H54 (cell line): ENCODE measurements around the gene ZSCAN9.

Source experiments
- DNase-seq: peaks from one replicate; pipeline ENCODE4 v3.0.0; 2011; ENCODE audit warnings: low spot score, mixed read lengths; ENCODE audit not compliant: insufficient read length
- FAIRE-seq: peaks from 3 replicates; lab custom pipeline; 2011; peaks lifted over from hg19 to GRCh38; lab: Jason Lieb, UNC
- POLR2A ChIP-seq: IDR thresholded peaks from 2 replicates; pipeline ENCODE4 v1.6.1; 2011; ENCODE audit warnings: low read depth, mild to moderate bottlenecking, low read length

Gene ZSCAN9

DNA sequence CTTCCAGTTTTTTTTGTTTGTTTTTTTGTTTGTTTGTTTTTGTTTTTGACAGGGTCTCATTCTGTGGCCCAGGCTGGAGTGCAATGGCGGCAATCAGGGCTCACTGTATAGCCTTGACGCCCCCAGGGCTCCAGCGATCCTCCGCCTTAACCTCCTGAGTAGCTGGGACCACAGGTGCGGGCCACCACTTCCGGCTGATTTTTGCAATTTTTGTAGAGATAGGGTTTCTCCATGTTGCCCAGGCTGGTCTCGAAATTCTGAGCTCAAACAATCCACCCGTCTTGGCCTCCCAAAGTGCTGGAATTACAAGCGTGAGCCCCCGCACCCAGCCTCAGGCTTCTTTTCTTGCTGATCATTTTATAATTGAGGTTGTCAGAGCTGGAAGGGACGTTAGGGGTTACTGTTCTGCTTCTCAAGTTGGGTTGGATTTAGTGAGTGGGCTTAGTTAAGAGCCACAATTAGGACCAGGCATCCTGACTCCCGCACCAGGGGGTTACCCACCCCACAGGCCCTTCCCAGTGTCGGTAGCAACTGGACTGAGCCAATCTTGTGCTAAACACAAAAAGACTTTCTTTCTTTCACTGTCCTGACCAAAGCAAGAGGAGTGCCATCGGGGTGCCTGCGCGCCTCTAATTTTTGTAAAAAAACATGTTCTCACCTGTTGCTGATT lies 13.1 kb upstream of the ZSCAN9 start:
- no peak for TF ChIP-seq POLR2A
- FAIRE-seq, result no peak
- DNase-seq, result no peak

DNA sequence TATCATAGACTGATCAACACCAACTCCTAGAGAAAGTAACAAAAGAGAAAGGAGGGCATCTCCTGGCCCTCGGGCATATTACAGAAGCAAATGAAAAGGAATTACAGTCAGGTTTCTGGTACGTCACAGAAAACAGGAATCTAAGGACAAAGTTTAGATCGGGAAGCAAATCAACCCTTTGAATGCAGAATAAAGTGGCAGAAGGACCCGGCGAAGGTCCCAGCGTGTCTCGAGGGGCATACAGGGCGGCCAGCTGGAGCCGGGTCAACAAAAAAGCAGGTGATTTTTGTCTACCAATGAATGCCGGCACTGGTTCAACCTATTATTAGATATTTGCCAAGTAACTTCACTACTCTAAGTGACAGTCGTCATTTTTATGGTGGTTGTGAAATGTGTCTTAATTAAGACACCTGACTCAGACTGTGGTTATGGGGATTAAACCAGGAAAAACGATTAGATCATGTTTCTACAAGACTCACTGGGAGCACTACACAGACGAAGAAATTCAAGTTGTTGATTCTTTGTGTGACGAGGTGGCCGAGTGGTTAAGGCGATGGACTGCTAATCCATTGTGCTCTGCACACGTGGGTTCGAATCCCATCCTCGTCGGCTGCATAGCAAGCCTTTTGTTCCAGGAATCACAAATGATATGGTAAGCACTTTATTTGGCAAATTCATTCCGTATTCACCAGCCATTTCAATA lies 12.4 kb upstream of the ZSCAN9 start:
- peak; percentile 82 for FAIRE-seq
- TF ChIP-seq POLR2A, result no peak
- peak; percentile 55 for DNase-seq

DNA sequence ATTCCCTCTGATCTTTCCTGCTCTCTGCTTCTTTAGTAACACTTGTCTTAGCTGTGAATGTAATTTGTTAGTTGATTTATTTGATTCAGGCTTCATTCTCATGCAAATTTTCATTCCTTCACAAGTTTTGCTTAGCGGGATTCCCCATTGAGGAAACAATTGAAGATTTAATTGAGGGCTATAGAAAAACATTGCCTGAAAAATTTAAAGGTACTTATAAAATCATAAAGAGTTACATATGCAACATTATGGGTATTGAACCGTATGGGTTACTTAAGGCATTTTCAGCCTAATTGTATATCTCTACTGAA lies 11.9 kb upstream of the ZSCAN9 start:
- TF ChIP-seq POLR2A, result no peak
- no peak for FAIRE-seq
- DNase-seq, result no peak

DNA sequence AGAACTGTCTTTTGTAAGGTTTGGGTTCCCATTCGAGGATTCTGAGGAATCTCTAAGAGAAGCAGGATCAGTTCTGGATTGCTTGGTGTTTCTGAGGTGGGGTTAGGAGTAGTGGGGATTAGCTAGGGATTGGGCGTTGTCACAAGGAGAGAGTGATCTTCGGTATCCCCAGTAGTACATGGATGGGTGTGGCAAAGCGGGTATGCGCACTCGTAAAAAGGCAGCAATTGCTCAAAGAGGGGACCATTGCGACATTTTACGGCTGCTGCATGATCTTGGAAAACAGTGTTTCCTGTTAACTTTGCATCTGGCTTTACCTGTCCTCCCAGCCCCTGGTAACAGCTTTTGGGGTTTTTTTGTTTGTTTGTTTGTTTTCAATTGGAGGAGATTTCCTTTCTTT lies 9.7 kb upstream of the ZSCAN9 start:
- DNase-seq, result no peak
- no peak for TF ChIP-seq POLR2A
- no peak for FAIRE-seq

DNA sequence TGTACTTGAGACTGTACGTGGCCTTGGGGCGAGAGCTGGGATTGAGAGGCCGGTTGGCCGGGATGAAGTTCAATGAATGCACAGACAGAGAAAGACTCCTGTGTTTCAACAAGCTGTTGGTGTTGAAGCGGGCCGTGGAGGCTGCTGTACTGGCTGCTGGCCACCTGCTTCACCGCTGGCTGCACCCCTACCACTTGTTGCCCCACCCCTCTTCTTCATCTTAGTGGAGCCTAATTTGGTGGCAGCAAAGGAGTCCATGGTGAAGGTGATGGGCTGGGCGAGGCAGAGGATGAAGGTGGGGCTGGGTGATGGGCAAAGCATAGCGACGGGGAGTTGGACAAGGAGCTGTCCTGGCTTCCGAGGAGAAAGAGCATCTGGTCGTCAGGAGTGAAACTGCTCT lies 7.2 kb upstream of the ZSCAN9 start:
- no peak for FAIRE-seq
- no peak for TF ChIP-seq POLR2A
- no peak for DNase-seq

DNA sequence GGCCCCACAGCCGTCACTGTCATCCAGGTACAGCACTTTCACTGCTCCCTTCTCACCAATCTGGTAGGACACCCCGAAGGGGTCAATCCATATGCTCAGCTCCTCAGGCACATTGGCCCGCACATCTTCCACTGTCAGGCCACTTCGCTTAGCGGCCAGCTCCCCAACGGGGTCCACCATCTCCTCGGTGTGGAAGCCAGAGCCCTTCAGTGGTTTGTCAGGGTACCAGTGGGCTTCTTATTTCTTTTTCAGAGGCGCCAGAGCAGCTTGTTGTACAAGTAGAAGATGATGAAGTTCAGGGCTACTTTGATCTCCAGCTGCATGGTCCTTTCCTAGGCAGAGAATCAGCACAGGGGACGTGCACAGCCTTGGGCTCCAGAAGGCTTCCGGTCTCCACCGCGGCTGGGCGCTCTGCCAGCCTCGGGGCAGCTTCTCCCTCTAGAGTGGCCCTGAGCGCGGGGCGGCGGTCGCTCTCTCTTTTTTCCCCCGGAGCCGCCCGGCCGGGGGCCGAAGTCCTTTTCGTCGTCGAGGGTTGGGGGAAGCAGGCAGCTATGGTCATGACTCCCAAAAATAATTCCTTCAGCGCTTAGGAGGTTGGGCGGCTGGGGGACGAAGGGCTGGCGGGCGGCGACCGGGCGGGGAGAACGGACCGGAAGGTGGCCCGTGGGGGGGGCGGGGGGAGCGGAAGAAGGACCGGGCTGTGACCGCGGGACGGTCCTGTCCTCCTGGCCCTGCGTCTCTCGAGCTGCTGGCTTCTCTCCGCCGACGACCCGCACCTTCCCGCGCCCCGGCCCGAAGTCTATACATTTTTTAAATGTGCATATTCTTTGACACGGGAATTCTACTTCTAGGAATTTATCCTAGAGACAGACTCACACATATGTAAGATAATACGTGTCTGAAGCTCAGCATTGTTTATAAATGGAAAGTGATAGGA lies 6.5 kb upstream of the ZSCAN9 start:
- DNase-seq (peak; percentile 60), FAIRE-seq (peak; percentile 60)
- peak; percentile 65 for TF ChIP-seq POLR2A

DNA sequence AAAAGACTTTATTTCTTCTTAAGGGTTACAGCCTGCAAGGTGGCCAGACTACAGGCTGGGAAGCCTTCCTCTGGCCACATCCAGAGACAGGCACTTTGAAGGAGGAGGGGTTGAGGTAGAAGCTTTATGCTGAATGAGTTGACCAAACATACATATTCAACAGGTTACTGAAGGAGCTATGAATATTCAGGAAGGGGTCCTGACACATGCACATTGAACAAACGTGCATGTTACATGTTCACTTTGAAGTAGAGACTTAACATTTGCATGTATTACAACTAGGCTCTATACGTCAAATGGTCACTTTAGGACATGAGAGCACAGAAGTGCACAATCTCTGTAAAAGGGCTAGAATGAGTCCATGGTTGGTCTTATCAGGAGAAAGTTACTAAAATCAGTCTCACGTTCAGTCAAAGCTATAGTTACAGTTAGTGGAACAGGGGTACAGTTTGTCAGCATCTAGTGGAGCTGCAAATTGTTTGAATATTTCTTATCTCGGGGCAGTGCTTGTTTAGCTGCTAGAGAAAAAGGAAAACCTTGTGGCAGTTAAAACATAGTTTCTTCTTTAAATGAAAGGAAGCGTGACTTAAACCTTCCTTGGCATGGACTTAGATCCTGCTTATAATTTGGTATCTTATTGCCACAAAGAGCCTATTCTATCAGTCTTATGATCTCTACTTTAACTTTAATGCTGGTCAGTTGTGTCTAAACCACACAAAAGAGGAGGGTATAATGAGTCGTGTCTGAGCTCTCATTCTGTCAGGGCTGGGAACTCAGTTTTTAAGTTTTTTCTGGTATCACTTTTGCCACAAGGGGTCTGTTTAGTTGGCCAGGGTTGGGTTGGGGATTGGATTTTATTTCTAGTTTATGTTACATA lies 4.6 kb upstream of the ZSCAN9 start:
- FAIRE-seq (peak; percentile 38), DNase-seq (no peak)
- no peak for TF ChIP-seq POLR2A

DNA sequence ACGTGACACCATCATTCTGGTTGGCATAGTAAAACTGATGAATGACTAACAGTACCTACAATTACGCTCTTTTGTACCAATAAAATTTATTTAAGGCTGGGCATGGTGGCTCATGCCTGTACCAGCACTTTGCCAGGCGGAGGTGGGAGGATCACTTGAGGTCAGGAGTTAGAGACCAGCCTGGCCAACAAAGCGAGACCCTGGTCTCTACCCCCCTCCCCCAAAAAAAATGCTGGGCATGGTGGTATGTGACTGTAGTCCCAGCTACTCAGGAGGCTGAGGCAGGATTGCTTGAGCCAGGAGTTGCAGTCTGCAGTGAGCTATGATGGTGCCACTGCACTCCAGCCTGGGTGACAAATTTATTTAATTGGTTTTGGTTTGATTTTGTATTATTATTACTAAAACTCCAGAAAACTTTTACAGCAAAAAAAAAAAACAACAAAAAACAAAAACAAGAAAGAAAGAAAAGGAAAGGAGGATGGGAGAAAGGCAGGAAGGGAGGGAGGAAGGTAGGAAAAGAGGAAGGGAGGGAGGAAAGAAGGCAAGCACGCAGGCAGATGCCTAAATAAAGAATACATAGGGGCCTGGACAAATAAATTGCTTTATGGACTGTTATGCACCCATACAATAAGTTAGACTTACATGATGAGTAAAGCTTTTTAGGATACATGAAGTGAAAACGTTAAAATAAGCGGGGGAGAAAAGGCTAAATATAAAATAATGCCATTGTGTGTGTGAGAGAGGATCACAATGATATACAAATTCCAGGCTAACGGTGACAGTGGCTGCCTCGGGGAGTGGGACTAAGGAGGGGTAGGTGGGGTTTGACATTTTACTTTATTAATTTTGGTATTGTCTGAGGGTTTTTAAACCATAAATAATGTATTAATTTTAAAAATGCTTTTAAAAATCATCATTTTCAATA lies 682 bp upstream of the ZSCAN9 start:
- DNase-seq, result no peak
- no peak for TF ChIP-seq POLR2A
- FAIRE-seq, result peak; percentile 20

DNA sequence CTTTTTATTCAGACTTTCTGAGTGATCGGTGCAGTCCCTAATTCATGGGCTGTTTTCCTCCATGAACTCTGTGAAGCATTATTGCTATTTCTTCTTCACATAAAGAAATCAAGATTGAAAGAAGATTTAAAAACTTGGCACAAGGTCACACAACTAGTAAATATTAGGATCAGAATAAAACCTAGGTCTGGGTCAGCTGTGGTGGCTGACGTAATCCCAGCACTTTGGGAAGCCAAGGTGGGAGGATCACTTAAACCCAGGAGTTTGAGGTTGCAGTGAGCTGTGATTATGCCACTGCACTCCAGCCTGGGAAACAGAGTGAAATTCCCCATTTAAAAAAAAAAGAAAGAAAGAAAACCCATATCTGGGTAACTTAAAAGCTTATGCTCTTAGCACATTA lies 1.4 kb downstream of the ZSCAN9 start:
- DNase-seq (no peak), FAIRE-seq (no peak)
- no peak for TF ChIP-seq POLR2A

DNA sequence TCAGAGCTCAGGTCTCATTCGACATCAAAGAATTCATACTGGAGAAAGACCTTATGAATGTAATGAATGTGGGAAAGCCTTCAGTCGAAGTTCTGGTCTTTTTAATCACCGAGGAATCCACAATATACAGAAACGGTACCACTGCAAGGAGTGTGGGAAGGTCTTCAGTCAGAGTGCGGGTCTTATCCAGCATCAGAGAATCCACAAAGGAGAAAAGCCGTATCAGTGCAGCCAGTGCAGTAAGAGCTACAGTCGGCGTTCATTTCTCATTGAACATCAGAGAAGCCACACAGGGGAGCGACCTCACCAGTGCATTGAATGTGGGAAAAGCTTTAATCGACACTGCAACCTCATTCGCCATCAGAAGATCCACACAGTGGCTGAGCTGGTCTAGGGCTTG lies 7.7 kb downstream of the ZSCAN9 start:
- no peak for DNase-seq
- FAIRE-seq, result no peak
- no peak for TF ChIP-seq POLR2A

DNA sequence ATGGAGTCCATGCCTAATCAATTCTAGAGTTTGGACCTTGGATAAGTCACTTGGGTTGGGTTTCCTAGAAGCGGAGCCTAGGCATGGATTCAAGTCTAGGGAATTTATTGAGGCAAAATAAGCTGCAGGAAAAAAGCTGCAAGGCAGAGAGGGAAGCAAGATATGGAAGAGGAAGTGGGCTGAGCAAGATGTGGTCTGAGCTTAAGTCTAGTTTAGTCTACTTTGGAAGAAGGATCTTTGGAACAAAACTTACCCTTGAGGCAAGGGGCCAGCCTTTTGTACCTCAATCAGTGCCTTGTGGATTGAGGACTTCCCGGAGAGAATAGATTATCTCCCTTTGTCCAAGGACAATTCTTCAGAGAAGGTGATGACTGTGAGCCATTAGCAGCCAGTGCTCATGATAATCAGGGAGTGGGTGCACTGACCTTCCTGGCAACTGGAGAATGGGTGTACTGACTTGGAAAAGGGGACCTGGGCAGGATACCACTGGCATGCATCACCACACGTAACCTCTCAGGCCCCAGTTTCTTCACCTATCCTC lies 10.9 kb downstream of the ZSCAN9 start:
- TF ChIP-seq POLR2A, result no peak
- DNase-seq (no peak), FAIRE-seq (no peak)

DNA sequence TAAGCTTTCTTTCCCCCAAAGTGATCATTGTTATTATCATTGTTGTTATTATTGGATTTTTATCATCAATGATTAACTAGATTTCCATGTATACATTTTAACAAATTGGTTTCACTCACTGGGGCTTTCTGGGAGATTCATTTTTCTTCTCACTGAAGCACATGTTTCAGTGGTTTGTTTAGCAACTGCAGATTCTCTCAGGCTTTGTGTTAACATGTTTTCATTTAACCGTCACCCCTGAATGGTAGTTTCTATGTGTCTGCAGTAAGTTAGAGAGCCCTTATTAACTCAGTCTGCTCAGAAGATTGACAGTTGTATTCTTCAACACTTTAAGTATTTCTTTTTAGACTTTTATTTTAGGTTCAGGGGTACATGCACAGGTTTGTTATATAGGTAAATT lies 14.6 kb downstream of the ZSCAN9 start:
- no peak for TF ChIP-seq POLR2A
- FAIRE-seq (no peak), DNase-seq (no peak)
